ENCODE measurements around the gene DBH. TPM values are rescaled to one million over a fixed set of nuclear protein-coding genes. Genes with fewer than 3 reads are reported as not detected.

The DBH gene
- total and polyA plus RNA-seq, 2 donors (not counting 1 experiment from before 2014, with no cell fraction given), result not detected

- peaks cover 7% of the 10 kb centered on the region for H3K4me1 Mint-ChIP-seq
- Histone ChIP-seq H3K79me2 (ENCODE audit: control insufficient read depth, insufficient read depth, low read length) (no peaks in the 10 kb centered on the region), H3K36me3 (replicated peaks in 1 of 2; ENCODE audit: control extremely low read depth in 1 of 2, control insufficient read depth in 1 of 2, extremely low read depth in 1 of 2, insufficient read depth in 2 of 2, low read length in 1 of 2) (no peaks in the 10 kb centered on the region), H3K9me3 (ENCODE audit: control extremely low read depth in 1 of 3, control insufficient read depth in 2 of 3, insufficient read depth in 1 of 3, low read length in 2 of 3) (peaks cover 0 to 12% (median 0%) of the 10 kb centered on the region in 3 donors), H3K27me3 (replicated peaks in 1 of 4; ENCODE audit: control extremely low read depth in 1 of 4, control insufficient read depth in 3 of 4, insufficient read depth in 4 of 4, low read length in 3 of 4) (peaks cover 0 to 49% (median 2%) of the 10 kb centered on the region in 4 experiments), H3K9ac (ENCODE audit: low read length) (no peak overlapping the region), H2AFZ (ENCODE audit: insufficient read depth, low read depth, low read length, poor library complexity, severe bottlenecking) (no peak overlapping the region), H3K27ac (ENCODE audit: low read length in 2 of 2) (no peak overlapping the region), H4K20me1 (ENCODE audit: control insufficient read depth, insufficient read depth, low read length, poor library complexity, severe bottlenecking) (no peaks in the 10 kb centered on the region), H3K4me2 (replicated peaks; ENCODE audit: low read depth, low read length, poor library complexity, severe bottlenecking) (no peak overlapping the region), H3K4me1 (ENCODE audit: control insufficient read depth in 2 of 2, insufficient read depth in 2 of 2, low read length in 2 of 2) (no peaks in the 10 kb centered on the region), H3K4me3 (ENCODE audit: control extremely low read depth in 1 of 5, extremely low read depth in 1 of 5, insufficient read depth in 1 of 5, low read depth in 2 of 5, low read length in 4 of 5) (no peak overlapping the region)
- POLR2A ChIA-PET, result no interaction called here
- H3K27me3 Mint-ChIP-seq, result peaks cover 42% of the 10 kb centered on the region
- ATAC-seq (ENCODE audit: low read depth) (no peak), DNase-seq (no peak)
- 32% methylated on average over 4 of the region's 5 CpGs for WGBS (ENCODE audit: insufficient coverage)
- H3K9me3 Mint-ChIP-seq (ENCODE audit: insufficient read depth), result no peaks in the 10 kb centered on the region
- CTCF ChIA-PET, result no interaction called here
- H3K27ac Mint-ChIP-seq, result no peak overlapping the region
- no peak for TF ChIP-seq CTCF (IDR thresholded peaks at IDR 0.05)
- no peak for TF ChIP-seq EZH2 (IDR thresholded peaks at IDR 0.05; ENCODE audit: borderline replicate concordance, insufficient read depth, low read depth, low read length, poor library complexity, severe bottlenecking)
- intact Hi-C loops (cut with micrococcal nuclease), result no loop called here
- no peak overlapping the region for H3K4me3 Mint-ChIP-seq
These were observed 31.9 kb upstream of the DBH start for GRCh38 chr9:133604214-133604613.

GRCh38 chr9:133604856-133605255 is 31.3 kb upstream of the DBH start:
- H3K4me1 ChIP-seq (ENCODE audit: control insufficient read depth in 2 of 2, insufficient read depth in 2 of 2, low read length in 2 of 2), result no peaks in the 10 kb centered on the region
- H3K4me2 ChIP-seq (replicated peaks; ENCODE audit: low read depth, low read length, poor library complexity, severe bottlenecking), result no peak overlapping the region
- intact Hi-C loops (cut with micrococcal nuclease), result no loop called here
- no peaks in the 10 kb centered on the region for H3K79me2 ChIP-seq (ENCODE audit: control insufficient read depth, insufficient read depth, low read length)
- no peak overlapping the region for H3K4me3 ChIP-seq (ENCODE audit: control extremely low read depth in 1 of 5, extremely low read depth in 1 of 5, insufficient read depth in 1 of 5, low read depth in 2 of 5, low read length in 4 of 5)
- H2AFZ ChIP-seq (ENCODE audit: insufficient read depth, low read depth, low read length, poor library complexity, severe bottlenecking), result no peak overlapping the region
- no peaks in the 10 kb centered on the region for H3K9me3 Mint-ChIP-seq (ENCODE audit: insufficient read depth)
- ATAC-seq (ENCODE audit: low read depth) (no peak), DNase-seq (no peak)
- no peak overlapping the region for H3K9ac ChIP-seq (ENCODE audit: low read length)
- H3K27ac Mint-ChIP-seq, result no peak overlapping the region
- no peaks in the 10 kb centered on the region for H3K36me3 ChIP-seq (replicated peaks in 1 of 2; ENCODE audit: control extremely low read depth in 1 of 2, control insufficient read depth in 1 of 2, extremely low read depth in 1 of 2, insufficient read depth in 2 of 2, low read length in 1 of 2)
- TF ChIP-seq CTCF (IDR thresholded peaks at IDR 0.05), result no peak
- no peak for TF ChIP-seq EZH2 (IDR thresholded peaks at IDR 0.05; ENCODE audit: borderline replicate concordance, insufficient read depth, low read depth, low read length, poor library complexity, severe bottlenecking)
- ChIA-PET POLR2A (no interaction called here), CTCF (no interaction called here)
- peaks cover 0 to 55% (median 4%) of the 10 kb centered on the region in 4 experiments for H3K27me3 ChIP-seq (replicated peaks in 1 of 4; ENCODE audit: control extremely low read depth in 1 of 4, control insufficient read depth in 3 of 4, insufficient read depth in 4 of 4, low read length in 3 of 4)
- H3K27me3 Mint-ChIP-seq, result peaks cover 47% of the 10 kb centered on the region
- H3K4me3 Mint-ChIP-seq, result no peak overlapping the region
- H3K4me1 Mint-ChIP-seq, result peaks cover 7% of the 10 kb centered on the region
- H3K9me3 ChIP-seq (ENCODE audit: control extremely low read depth in 1 of 3, control insufficient read depth in 2 of 3, insufficient read depth in 1 of 3, low read length in 2 of 3), result peaks cover 0 to 6% (median 0%) of the 10 kb centered on the region in 3 donors
- no peaks in the 10 kb centered on the region for H4K20me1 ChIP-seq (ENCODE audit: control insufficient read depth, insufficient read depth, low read length, poor library complexity, severe bottlenecking)
- H3K27ac ChIP-seq (ENCODE audit: low read length in 2 of 2), result no peak overlapping the region
- WGBS (ENCODE audit: insufficient coverage), result 64% methylated on average over 14 of the region's 14 CpGs
